HG02610 (cell line): ENCODE results near the gene FBXL4.

ENCODE experiments used
- ATAC-seq: cut with Tn5 transposase; IDR thresholded peaks from one replicate; pipeline ENCODE4 v1.9.1; 2021; ENCODE audit warnings: mild to moderate bottlenecking, moderate library complexity; ENCODE audit not compliant: unreplicated experiment

The FBXL4 gene

DNA sequence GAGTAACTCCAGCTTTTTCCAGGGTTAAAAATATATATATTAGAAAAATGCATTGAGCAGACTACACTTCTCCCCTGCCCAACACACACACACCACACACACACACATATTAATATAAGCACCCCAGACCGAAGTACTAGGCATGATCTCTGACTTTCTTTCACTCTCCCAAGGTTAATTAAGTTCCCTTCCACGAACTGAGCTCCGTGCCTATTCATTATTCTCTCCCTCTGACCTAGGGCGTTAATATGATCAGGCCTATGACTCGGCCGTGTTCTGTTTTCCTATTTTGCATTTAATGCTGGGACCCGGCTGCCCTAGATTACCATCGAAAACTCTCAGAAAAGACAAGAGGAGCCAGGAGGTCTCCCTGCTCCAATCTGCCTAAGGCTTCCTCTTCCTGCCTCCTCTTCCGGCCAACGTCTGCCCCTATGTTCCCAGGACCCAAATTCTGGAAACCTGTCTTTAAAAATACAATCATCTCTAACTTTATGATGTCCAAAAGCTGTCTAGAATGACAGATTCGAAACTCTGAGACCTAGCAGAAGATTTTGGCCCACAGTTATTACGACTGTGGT lies 119.4 kb downstream of the FBXL4 start:
- no peak for ATAC-seq

DNA sequence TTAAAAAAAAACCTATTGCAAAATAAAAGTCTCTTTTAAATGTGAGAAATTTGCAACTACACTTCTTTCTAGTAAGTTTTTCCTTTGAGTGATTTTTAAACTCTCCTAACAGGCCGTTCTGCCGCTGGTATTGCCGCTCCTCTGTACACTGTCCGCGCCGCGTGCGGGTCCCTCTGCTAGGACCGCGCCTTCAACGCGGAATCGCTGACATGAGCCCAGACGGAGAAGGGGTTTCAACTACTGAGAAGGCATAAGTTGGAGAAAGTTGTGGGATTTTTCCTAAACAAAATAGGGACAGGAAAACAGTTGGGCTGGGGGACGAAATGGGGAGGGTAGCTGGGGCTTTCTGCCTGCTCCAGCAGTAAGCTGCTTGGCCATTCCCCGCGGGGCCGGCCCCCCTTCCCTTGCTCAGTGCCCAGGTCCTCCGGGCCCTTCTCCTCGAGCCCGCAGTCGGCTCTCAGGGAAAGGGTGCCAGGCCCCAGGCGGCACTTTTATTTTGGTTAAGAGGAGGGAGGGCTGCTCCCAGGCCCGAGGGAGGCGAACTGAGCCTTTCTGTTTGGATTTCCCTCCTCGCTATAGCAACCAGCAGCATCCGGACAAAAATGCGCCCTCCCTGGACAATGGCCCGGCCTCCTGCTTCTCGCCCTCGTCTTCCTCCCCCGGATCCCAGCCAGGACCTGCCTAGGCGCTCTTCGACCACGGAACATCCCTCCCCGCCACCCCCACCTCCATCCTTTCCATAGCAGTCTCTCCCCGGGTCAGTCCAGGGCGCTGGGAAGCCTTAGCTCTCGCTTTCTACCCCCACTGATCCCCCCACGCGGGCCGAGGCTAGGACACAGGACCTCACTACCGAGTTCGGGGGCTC lies 120.2 kb downstream of the FBXL4 start:
- no peak for ATAC-seq

DNA sequence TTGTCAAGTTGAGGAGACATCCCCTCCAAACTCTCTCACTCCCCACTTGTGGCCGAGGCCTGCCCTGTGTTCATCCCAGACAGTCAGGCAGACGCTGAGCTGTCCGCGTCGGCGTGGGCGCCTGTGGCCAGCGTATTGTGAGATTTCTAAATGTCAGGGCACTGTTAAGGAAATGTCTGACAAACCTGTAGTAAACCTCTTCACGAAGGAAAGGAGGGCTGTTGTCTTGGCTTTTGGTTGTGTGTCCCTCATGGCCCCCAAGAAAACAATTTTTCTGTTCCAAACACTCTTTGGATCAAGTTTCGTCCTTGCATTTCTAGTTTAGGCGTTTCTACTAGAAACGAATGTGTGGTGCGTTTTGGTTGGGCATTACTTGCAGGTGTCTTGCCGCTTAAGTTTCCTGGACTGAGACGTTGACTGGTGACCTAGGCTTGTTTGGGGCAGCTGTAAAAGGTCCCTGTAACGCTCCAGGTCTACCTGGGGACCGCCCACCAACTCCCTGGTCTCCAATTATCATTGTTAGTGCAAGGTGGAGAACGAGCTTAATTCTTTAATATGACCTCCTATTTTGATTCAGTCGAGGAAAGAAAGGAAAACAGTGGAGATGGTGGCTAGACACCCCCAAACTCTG lies 122.0 kb downstream of the FBXL4 start:
- no peak for ATAC-seq

DNA sequence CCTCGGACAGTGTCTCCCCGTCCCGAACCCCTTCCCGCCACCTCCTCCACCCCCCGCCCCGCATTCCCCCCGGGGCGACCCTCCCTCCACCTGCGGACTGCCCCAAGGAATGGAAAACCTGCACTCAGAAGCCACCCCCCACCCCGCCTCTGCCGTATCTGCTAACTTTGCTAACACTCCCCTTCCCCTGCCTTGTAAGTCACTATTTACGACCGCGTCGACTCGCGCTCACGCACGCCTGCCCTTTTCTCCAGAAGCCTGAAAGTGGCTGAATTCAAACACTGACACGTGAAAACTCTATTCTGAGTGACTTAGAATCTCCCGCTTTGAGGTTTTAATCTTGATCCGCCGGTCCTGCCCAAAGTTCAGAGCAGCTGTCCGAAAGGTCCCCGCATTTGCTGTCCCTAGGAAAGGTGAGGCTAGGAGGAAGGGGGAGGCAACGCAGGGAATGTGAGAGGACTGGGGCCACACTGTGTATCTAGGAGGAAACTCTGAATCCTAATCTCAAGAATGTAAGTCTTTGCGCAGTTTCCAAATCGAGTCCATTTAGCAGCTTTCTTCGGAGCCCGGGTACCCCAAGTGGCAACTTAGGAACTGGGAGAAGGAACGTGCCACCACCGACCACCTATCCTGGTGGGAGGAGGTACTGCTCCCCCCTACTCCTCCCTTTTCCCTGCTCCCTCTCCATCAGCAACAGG lies 122.7 kb downstream of the FBXL4 start:
- ATAC-seq: no peak

DNA sequence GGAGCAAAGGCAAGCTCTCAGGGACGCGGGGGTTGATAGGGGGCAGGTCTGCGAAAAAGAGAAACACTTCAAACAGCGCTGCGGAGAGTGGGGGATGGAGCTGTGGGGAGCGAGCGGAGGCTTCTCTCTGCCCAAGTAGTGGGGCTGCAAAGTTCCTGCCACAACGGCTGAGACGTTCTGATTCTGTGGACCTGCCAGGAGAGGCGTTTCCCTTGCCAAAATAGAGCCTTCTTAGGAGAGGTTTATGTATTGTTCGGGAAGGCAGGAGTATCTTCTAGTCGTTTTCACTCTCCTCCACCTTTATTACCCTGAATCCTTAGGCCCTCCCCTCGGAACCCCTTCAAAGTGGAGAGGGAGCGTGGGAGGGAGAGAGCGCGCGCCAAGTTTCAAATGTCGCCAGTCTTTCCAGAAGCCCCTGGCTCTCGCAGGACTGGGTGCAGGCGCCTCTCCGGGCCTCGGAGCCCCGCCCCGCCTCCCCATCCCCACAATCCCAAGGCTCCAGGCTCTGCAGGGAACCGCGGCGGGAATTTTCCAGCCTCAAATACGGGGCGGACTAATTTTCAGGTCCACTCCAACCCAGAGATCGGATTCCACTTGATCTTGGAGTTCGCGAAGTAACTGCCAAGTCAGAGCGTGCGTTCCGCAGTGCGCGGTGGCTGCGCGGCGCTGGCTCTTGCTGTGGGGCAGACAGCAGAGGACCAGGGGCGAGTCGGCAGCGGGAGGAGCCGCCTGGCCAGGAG lies 123.4 kb downstream of the FBXL4 start:
- no peak for ATAC-seq

DNA sequence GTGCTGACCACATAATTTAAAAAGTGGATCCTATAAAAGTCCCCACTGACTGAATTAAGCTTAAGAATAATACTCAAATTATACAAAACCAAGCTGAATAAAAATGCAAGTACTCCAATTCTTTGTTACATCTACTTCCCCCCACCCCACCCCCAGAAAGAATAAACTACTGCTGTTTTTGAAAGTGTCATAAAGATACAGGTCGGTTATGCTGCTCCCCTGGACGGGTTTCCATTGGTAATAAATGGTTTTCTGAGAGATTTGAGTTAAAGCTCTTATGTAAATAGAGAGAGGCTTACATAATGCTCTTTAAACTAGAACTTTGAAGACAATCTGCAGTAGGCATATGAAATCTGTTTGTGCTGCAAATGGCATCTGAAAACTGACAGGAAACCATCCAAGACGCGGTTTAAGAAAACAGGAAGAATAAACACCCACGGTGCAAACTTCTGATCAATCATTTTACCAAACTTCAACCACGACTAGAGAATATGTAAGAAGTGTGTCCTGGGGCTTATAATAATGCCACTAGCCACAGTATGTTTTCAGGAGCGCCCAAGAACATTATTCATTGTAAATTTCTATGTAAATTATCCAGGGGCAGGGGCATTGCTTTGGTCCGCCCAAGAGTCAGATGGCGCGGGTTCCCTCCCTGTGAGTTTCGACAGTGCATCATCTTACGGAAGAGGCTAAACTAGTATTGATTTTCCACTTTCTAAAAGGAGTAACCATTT lies 124.2 kb downstream of the FBXL4 start:
- ATAC-seq: no peak

DNA sequence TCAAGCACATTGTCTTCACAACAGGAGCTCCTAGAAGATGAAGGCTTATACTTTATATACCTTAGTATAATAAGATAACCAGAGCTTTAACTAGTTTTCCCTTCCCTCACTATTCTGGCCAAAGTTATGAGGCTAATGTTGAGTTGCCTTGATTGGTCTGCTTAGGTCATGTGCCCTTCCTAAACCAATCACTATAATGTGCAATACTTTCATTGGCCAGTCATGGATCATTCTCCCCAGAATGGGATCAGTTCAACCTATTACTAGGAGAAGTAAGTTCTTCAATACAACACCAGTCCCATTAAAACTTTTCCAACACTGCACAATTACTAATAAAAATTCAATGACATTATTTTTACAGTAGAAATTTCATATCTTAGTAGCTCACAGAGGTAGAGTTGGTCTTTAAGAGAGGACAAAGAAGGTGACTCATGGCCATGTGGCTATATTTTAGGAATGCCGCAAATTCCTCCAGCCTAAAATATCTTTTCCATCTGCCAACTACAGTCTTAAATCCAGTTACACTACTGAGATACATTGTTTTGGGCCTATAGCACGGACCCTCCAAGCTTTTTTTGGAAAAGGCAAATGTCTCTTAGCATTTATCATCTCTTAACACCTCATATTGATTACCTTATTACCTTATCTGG lies 125.9 kb downstream of the FBXL4 start:
- ATAC-seq: no peak
